Panc1 (cell line): ENCODE data around the gene CHD6. TPM values are rescaled to one million over a fixed set of nuclear protein-coding genes. Genes with fewer than 3 reads are reported as not detected.
"Not testable (repeated sequence)": the region's sequence is repeated elsewhere in the genome, so short reads cannot be mapped to it uniquely, and the experiment has no call there.

Experiments used
- ATAC-seq: fragments of 200-7000 bp; cut with Tn5 transposase; 2 replicates; pipeline ENCODE4 v1.9.1; 2020; ENCODE audit warnings: mild to moderate bottlenecking, moderate library complexity
- BruUV-seq: library from RNA; stranded (reverse); fragments of 400-500 nt; replicated peaks from 2 replicates; lab custom pipeline; 2021; lab: Mats Ljungman, UMichigan
- CTCF ChIA-PET: fragments of 300-600 bp; sonication (Branson Sonifier 250); formaldehyde crosslinking; loops from one replicate; lab custom pipeline; 2022; ENCODE audit warnings: antibody characterized with exemption; lab: Charles Lee
- POLR2A ChIA-PET: fragments of 300-600 bp; sonication (Branson Sonifier 250); formaldehyde crosslinking; loops from one replicate; lab custom pipeline; 2022; ENCODE audit warnings: antibody characterized with exemption; lab: Charles Lee
- DNase-seq: peaks from one replicate; pipeline ENCODE4 v3.0.0-alpha.2; 2010; ENCODE audit warnings: low read depth, low spot score
- H3K27ac ChIP-seq: 2 replicates; pipeline ENCODE4 v1.5.1; 2011; ENCODE audit warnings: mild to moderate bottlenecking, low read length, inconsistent platforms
- H3K27me3 ChIP-seq: fragments of 200-500 bp; sonication (Bioruptor generic); 2 replicates; pipeline ENCODE4 v1.6.0; 2014; ENCODE audit warnings: low read length, inconsistent platforms; ENCODE audit not compliant: control insufficient read depth, insufficient read depth
- H3K36me3 ChIP-seq: fragments of 200-500 bp; sonication (Bioruptor generic); 2 replicates; pipeline ENCODE4 v1.5.1; 2014; ENCODE audit warnings: inconsistent platforms, mild to moderate bottlenecking, low read length, moderate library complexity; ENCODE audit not compliant: control insufficient read depth, insufficient read depth
- H3K4me1 ChIP-seq: 2 replicates; pipeline ENCODE4 v1.5.1; 2011; ENCODE audit warnings: inconsistent platforms, mild to moderate bottlenecking, low read length, moderate library complexity; ENCODE audit not compliant: control insufficient read depth, insufficient read depth
- H3K4me3 ChIP-seq, 2 experiments: 2 replicates each; pipeline ENCODE4 v1.5.1; 2011 to 2012; ENCODE audit warnings: low read depth in 2 of 2, low read length in 2 of 2, mild to moderate bottlenecking in 2 of 2, inconsistent platforms in 1 of 2, moderate library complexity in 1 of 2
- H3K9me3 ChIP-seq: fragments of 200-500 bp; sonication (Bioruptor generic); 2 replicates; pipeline ENCODE4 v1.5.1; 2014; ENCODE audit warnings: low read depth, mild to moderate bottlenecking, inconsistent platforms, low read length, moderate library complexity; ENCODE audit not compliant: control insufficient read depth, insufficient read depth
- POLR2AphosphoS5 ChIP-seq: IDR thresholded peaks from 2 replicates; pipeline ENCODE4 v1.6.1; 2012; ENCODE audit warnings: mild to moderate bottlenecking, low read depth, low read length, moderate library complexity
- REST ChIP-seq, 2 experiments: IDR thresholded peaks; 2 replicates each; pipeline ENCODE4 v1.6.1; 2011 to 2012; ENCODE audit warnings: low read depth in 2 of 2, control low read depth in 1 of 2, low read length in 1 of 2, mild to moderate bottlenecking in 1 of 2, moderate library complexity in 1 of 2; ENCODE audit not compliant: insufficient read depth in 1 of 2
- SIN3A ChIP-seq: IDR thresholded peaks from 2 replicates; pipeline ENCODE4 v1.6.1; 2012; ENCODE audit warnings: low read depth, mild to moderate bottlenecking, low read length, moderate library complexity, borderline replicate concordance; ENCODE audit not compliant: insufficient read depth
- TCF7L2 ChIP-seq: IDR thresholded peaks from 2 replicates; pipeline ENCODE4 v1.6.1; 2011; ENCODE audit warnings: mild to moderate bottlenecking, low read depth, low read length, inconsistent platforms
- in situ Hi-C: cut with HindIII; loops from 2 replicates; pipeline ENCODE4 v1.10.0; 2016; ENCODE audit warnings: low sequenced_read_pairs, low pct_unique_long_range_greater_than_20kb
- intact Hi-C: fragments of 100-400 bp; cut with micrococcal nuclease; formaldehyde crosslinking; loops from one replicate; pipeline ENCODE4 v1.10.0; 2022; ENCODE audit not compliant: unreplicated experiment
- total RNA-seq: library from RNA; stranded (reverse); gene quantifications from one replicate; pipeline ENCODE4 v1.2.1, GENCODE V29; 2021; ENCODE audit not compliant: unreplicated experiment
- TF ChIP-seq, protein P1 (sequence below): fragments of 450-650 bp; IDR thresholded peaks from 2 replicates; pipeline ENCODE4 v1.5.1; 2017; ENCODE audit warnings: mild to moderate bottlenecking

The CHD6 gene
- total RNA-seq, 1 experiment from 2014 or later: 21.3 TPM

GRCh38 chr20:41538810-41539596 lies 79.2 kb downstream of the CHD6 start:
- Histone ChIP-seq H3K4me3 (no peak overlapping the region), H3K27ac (no peak overlapping the region), H3K4me1 (no peaks in the 10 kb centered on the region), H3K36me3 (no peaks in the 10 kb centered on the region), H3K27me3 (no peaks in the 10 kb centered on the region), H3K9me3 (no peaks in the 10 kb centered on the region)
- ChIA-PET POLR2A (no interaction called here), CTCF (interaction anchor here (0.7 kb wide), 1 partner anchor 265 kb away, joined by 3 read pairs; no protein-coding TSS in a partner anchor)
- TF ChIP-seq, protein P1, sequence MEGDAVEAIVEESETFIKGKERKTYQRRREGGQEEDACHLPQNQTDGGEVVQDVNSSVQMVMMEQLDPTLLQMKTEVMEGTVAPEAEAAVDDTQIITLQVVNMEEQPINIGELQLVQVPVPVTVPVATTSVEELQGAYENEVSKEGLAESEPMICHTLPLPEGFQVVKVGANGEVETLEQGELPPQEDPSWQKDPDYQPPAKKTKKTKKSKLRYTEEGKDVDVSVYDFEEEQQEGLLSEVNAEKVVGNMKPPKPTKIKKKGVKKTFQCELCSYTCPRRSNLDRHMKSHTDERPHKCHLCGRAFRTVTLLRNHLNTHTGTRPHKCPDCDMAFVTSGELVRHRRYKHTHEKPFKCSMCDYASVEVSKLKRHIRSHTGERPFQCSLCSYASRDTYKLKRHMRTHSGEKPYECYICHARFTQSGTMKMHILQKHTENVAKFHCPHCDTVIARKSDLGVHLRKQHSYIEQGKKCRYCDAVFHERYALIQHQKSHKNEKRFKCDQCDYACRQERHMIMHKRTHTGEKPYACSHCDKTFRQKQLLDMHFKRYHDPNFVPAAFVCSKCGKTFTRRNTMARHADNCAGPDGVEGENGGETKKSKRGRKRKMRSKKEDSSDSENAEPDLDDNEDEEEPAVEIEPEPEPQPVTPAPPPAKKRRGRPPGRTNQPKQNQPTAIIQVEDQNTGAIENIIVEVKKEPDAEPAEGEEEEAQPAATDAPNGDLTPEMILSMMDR: no peak
- no peak for TF ChIP-seq TCF7L2
- TF ChIP-seq REST (IDR thresholded peaks at IDR 0.05; ENCODE audit: insufficient read depth in 1 of 2, low read depth in 2 of 2, low read length in 1 of 2): no peak
- TF ChIP-seq SIN3A: no peak
- no peak for TF ChIP-seq POLR2AphosphoS5
- in situ Hi-C loops: no loop called here
- ATAC-seq (no peak), DNase-seq (no peak)
- no TSS peak for BruUV-seq
- intact Hi-C loops: no loop called here

GRCh38 chr20:41537865-41538264 lies 80.3 kb downstream of the CHD6 start:
- ChIA-PET CTCF (no interaction called here), POLR2A (no interaction called here)
- no peak for DNase-seq
- Histone ChIP-seq H3K27ac (no peak overlapping the region), H3K36me3 (no peaks in the 10 kb centered on the region), H3K27me3 (no peaks in the 10 kb centered on the region), H3K4me3 (no peak overlapping the region), H3K9me3 (no peaks in the 10 kb centered on the region), H3K4me1 (no peaks in the 10 kb centered on the region)
- BruUV-seq: no TSS peak
- TF ChIP-seq REST (IDR thresholded peaks at IDR 0.05; ENCODE audit: insufficient read depth in 1 of 2, low read depth in 2 of 2, low read length in 1 of 2) (no peak), SIN3A (no peak), POLR2AphosphoS5 (no peak), TCF7L2 (no peak)
- TF ChIP-seq, protein P1: no peak
- in situ Hi-C loops: no loop called here
- intact Hi-C loops: no loop called here
- no peak for ATAC-seq

DNA sequence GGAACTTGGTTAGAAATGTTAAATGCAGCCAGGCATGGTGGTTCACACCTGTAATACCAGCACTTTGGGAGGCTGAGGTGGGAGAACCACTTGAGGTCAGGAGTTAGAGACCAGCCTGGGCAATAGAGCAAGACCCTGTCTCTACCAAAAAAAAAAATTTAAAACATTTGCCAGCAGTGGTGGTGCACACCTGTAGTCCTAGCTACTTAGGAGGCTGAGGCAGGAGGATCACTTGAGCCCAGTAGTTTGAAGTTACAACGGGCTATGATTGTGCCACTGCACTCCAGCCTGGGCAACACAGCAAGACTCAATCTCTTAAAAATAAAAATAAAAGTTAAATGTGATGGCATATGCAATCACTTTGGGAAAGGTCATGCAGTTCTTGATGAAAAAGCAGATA lies 82.6 kb downstream of the CHD6 start:
- H3K9me3 ChIP-seq, ATAC-seq, H3K4me1 ChIP-seq, intact Hi-C loops, BruUV-seq, H3K4me3 ChIP-seq, in situ Hi-C loops, CTCF ChIA-PET, H3K36me3 ChIP-seq, DNase-seq, H3K27ac ChIP-seq, H3K27me3 ChIP-seq, POLR2A ChIA-PET: not testable (repeated sequence)
